CD4-positive, alpha-beta T cell treated with Interleukin-6 at 100 ng/mL for 8 hours (primary cell): ENCODE results near the gene SCT.

Experiments
- DNase-seq: peaks from one replicate; pipeline ENCODE4 v3.0.0-alpha.2; 2020; ENCODE audit warnings: mixed read lengths, low spot score

Gene SCT

GRCh38 chr11:610146-610801 is 16.7 kb downstream of the SCT start:
- DNase-seq: no peak

- no peak for DNase-seq
Measured at GRCh38 chr11:609341-609811, 17.6 kb downstream of the SCT start.

- DNase-seq: no peak
Measured at GRCh38 chr11:608791-609251, 18.2 kb downstream of the SCT start.

DNA sequence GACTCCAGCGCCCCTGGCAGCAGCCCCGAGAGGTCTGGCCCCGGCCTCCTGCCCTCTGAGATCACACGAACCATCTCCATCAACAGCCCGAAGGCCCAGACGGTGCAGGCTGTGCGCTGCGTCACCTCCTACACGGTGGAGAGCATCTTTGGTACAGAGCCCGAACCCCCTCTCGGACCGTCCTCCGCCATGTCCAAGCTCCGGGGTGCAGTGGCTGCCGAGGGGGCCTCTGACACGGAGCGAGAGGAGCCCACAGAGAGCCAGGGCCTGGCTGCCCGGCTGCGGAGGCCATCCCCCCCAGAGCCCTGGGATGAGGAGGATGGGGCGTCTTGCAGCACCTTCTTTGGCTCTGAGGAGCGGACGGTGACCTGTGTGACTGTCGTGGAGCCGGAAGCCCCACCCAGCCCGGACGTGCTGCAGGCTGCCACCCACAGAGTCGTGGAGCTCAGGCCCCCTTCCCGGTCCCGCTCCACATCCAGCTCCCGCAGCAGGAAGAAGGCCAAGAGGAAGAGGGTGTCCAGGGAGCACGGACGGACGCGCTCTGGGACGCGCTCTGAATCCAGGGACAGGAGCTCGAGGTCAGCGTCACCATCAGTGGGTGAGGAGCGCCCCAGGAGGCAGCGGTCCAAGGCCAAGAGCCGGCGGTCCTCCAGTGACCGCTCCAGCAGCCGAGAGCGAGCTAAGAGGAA is 18.9 kb downstream of the SCT start:
- no peak for DNase-seq

- no peak for DNase-seq
Measured at GRCh38 chr11:607020-607780, 19.8 kb downstream of the SCT start.

DNA sequence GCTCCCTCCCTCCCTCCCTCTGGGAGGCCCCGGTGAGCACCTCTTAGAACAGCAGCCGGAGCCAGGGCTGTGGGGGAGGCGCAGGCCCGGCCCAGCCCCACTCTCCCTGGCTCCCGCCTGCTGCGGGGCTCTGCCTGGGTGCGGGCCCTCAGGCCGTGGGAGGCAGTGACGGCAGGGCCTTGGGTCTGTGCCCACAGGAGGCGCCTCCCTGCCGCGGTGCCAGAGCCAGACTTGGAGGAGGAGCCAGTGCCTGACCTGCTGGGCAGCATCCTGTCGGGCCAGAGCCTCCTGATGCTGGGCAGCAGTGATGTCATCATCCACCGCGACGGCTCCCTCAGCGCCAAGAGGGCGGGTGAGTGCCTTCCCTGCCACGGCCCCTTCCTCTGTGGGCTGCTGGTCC is 20.7 kb downstream of the SCT start:
- DNase-seq: no peak

DNA sequence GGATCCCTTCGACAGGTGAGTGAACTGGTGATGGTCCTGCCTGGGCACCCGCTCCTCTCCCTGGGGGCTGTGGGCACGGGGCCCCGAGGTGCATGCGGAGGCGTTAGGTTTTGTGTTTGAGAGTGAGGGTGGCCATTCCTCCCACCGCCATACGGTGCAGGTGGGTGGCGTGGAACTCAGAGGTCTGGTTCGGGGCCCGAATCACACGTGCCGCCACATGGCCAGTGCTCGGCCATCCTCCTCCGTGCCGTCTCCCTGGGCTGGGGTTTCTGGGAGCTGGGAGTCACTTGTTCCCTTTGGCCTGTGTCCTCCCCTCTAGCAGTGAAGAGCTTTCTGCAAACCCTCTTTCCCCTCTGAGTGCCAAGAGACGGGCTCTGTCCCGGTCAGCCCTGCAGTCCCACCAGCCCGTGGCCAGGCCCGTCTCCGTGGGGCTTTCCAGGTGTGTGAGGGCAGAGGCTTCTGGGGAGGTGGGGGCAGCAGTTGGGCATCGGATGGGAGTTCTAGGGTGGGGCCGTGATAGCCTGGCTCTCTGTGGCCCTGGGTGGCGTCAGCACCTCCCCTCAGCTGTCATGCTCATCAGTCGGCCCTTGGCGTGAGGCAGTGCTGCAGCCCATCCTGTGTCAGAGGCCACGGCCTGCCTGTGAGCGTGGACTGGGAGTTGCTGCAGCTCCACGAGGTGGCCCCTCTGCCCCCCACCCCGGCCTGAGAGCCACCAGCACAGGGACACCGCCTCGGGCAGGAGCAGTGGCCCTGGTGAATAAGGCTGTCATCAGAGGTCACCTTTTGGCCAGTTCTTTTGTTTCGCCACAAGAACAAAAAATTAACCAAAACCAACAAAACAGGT is 21.5 kb downstream of the SCT start:
- no peak for DNase-seq

DNA sequence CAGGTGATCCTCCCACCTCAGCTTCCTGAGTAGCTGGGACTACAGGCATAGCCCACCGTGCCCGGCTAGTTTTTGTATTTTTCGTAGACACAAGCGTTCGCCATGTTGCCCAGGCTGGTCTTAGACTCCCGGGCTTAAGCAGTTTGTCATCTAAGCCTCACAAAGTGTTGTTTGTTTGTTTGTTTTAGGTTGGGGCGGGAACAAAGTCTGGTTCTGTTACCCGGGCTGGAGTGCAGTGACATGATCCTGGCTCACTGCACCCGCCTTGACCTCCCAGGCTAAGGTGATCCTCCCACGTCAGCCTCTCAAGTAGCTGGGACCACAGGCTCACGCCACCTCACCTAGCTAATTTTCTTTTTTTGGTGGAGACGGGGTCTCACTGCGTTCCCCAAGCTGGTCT is 23.8 kb downstream of the SCT start:
- no peak for DNase-seq

DNA sequence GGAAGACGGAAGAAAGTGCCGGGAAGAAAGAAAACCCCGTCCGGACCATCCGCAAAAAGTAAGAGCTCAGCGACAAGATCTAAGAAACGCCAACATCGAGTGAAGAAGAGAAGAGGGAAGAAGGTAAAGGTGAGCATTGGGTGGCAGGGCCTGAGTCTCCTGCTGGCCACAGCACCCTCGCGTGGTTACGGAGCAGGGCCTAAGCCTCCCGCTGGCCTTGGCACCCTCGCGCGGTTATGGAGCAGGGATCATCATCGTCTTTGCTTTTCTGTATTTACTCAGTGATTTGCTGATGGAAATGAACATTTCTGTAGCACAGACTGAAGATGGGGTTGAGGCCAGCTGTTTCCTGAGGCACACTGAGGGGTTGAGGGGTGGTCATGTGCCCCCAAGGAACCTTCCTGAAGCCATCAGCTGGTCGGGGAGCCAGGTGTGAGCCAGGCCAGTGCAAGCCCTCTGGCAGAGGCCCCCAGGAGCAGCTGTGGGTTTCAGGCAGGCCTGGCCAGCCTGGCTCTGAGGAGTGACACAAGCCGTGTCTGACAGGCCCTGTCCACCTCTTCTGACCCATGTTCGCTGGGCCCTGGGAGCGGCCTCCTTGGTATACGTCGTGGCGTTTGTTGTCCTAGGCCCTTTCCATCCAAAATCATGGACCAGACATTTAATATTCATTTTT is 25.3 kb downstream of the SCT start:
- no peak for DNase-seq

DNA sequence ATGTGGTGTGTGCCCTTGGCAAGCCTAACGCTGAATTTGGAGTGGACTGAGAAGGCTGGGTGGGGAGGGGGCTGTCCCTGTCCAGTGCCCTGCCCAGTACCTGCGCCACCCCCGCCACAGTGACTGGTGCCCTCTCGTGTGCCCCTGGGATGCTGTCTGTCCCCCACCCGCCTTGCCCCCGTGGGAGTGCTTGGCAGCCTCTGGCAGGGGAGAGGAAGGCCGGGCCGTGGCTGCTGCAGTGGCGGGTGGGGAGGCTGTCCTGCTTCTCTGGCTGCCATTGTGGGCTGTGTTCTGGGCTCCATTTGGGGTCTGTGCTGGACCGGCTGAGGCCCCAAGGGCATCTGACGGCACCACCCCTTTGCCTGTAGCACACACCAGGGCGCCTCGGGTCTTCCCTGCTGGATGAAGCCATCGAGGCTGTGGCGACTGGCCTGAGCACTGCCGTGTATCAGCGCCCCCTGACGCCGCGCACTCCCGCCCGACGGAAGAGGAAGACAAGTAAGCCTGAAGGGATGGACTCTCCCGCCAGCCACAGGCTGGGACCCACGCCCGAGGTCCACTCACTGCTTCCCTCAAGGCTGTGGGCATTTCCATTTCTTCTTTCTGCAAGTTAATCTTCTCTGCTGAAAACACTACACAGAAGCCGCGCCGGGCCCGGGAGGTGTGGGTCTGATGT is 28.8 kb downstream of the SCT start:
- DNase-seq: no peak

GRCh38 chr11:597166-597725 is 29.7 kb downstream of the SCT start:
- no peak for DNase-seq

GRCh38 chr11:596374-596773 is 30.6 kb downstream of the SCT start:
- DNase-seq: no peak

- no peak for DNase-seq
Measured at GRCh38 chr11:595400-595799, 31.6 kb downstream of the SCT start.

DNA sequence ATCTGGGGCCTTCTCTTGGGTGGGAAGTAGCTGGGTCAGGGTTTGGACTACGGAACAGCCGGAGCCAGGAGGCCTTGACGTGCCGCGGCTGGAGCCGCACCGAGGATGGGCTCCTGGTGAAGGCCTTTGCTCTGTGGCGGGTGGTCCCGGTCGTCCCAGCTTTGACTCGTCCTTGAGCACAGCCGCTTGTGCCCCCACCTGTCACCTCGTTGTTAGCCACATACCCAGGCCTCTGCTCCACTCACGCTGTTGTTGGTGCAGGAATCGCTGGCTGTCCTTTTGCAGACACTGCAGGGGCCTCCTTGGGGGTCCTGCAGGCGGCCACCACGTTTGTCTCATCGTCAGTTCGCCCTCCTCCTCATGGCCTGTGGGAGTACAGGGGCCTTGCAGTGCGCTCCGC is 33.6 kb downstream of the SCT start:
- no peak for DNase-seq

- DNase-seq: no peak
Measured at GRCh38 chr11:592918-593317, 34.1 kb downstream of the SCT start.

DNA sequence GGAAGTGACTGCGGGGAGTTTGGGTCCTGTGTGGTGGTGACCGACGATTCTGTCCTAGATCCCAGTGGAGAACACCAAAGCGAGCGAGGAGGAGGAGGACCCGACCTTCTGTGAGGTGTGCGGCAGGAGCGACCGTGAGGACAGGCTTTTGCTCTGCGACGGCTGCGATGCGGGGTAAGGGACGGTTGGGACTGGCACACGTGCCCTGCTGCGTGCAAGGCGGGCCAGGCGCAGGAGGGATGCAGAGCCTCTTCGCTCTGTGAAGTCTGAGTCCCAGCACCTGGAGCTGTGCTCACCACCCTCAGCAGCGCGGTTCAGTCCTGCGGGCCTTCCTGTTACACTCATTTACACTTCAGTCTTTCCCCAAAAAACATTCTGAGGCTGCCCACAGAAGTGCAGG is 34.5 kb downstream of the SCT start:
- no peak for DNase-seq

- DNase-seq: no peak
Measured at GRCh38 chr11:590997-591396, 36.0 kb downstream of the SCT start.

DNA sequence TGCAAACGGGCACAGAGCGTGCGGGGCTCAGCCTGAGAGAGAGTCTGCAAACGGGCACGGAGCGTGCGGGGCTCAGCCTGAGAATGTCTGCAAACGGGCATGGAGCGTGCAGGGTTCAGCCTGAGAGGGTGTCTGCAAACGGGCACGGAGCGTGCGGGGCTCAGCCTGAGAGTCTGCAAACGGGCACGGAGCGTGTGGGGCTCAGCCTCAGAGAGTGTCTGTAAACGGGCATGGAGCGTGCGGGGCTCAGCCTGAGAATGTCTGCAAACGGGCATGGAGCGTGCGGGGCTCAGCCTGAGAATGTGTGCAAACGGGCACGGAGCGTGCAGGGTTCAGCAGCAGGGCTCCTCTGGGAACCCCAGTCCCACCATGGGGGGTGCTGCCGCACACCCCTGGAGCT is 37.2 kb downstream of the SCT start:
- no peak for DNase-seq

DNA sequence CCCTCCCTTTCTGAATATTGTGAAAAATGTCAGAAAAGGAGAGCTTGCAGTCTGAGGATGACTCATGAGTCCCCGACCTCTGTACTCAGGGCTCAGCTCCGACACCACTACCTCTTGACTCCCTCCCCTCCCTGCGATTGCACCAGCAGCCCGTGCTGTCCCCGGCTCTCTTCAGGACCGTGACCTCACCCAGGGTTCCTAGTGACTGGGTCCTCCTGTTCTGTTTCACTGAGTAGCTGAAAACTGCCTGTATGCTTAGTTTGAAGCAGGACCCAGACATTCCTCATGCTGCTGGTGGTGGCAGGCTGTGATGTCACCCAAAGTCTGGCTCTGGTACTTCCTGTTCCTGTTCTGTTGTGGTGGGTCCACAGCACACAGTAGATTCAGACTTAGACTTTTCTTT is 39.0 kb downstream of the SCT start:
- peak; percentile 61 for DNase-seq

GRCh38 chr11:587546-587945 is 39.4 kb downstream of the SCT start:
- no peak for DNase-seq
